GM21529 (cell line): ENCODE data around the gene ADAT1.
"Not testable (repeated sequence)": the region's sequence is repeated elsewhere in the genome, so short reads cannot be mapped to it uniquely, and the experiment has no call there.

Experiments
- ATAC-seq: cut with Tn5 transposase; IDR thresholded peaks from one replicate; pipeline ENCODE4 v1.9.1; 2021; ENCODE audit not compliant: unreplicated experiment

Gene ADAT1

GRCh38 chr16:75621170-75621477, 2.0 kb downstream of the ADAT1 start:
- peak; percentile 15 for ATAC-seq

GRCh38 chr16:75620326-75621169, 2.5 kb downstream of the ADAT1 start:
- ATAC-seq, result no peak

- no peak for ATAC-seq
These were observed 4.3 kb downstream of the ADAT1 start for GRCh38 chr16:75618780-75619179.

- ATAC-seq, result no peak
These were observed 6.0 kb downstream of the ADAT1 start for GRCh38 chr16:75617121-75617520.

- ATAC-seq, result peak; percentile 44
These were observed 6.5 kb downstream of the ADAT1 start for GRCh38 chr16:75616521-75617010.

GRCh38 chr16:75615619-75616018, 7.5 kb downstream of the ADAT1 start:
- ATAC-seq, result no peak

- ATAC-seq, result no peak
These were observed 8.8 kb downstream of the ADAT1 start for GRCh38 chr16:75614066-75614897.

- ATAC-seq, result no peak
These were observed 16.6 kb downstream of the ADAT1 start for GRCh38 chr16:75606507-75606906.

GRCh38 chr16:75603241-75603640, 19.8 kb downstream of the ADAT1 start:
- ATAC-seq, result no peak

GRCh38 chr16:75599452-75600277, 23.4 kb downstream of the ADAT1 start:
- ATAC-seq, result no peak

GRCh38 chr16:75593825-75594820, 29.0 kb downstream of the ADAT1 start:
- ATAC-seq, result no peak

- no peak for ATAC-seq
These were observed 29.8 kb downstream of the ADAT1 start for GRCh38 chr16:75593308-75593707.

GRCh38 chr16:75591927-75592326, 31.2 kb downstream of the ADAT1 start:
- not testable (repeated sequence) for ATAC-seq

- no peak for ATAC-seq
These were observed 31.9 kb downstream of the ADAT1 start for GRCh38 chr16:75590920-75591843.

GRCh38 chr16:75589306-75589705, 33.8 kb downstream of the ADAT1 start:
- no peak for ATAC-seq

- no peak for ATAC-seq
These were observed 34.4 kb downstream of the ADAT1 start for GRCh38 chr16:75588716-75589115.

- ATAC-seq, result peak; percentile 79
These were observed 39.0 kb downstream of the ADAT1 start for GRCh38 chr16:75584108-75584507.

- ATAC-seq, result no peak
These were observed 43.7 kb downstream of the ADAT1 start for GRCh38 chr16:75579281-75579834.

- ATAC-seq, result no peak
These were observed 44.4 kb downstream of the ADAT1 start for GRCh38 chr16:75578725-75579124.
